ENCODE data around the gene CAMK1. TPM values are rescaled to one million over a fixed set of nuclear protein-coding genes. Genes with fewer than 3 reads are reported as not detected.
A peak's percentile ranks its signal among the peaks of the same experiment; 100 is the strongest.

CAMK1 gene
- total RNA-seq, 4 donors from 2014 or later: 2.9 to 19.6 (median 7.6) TPM

DNA sequence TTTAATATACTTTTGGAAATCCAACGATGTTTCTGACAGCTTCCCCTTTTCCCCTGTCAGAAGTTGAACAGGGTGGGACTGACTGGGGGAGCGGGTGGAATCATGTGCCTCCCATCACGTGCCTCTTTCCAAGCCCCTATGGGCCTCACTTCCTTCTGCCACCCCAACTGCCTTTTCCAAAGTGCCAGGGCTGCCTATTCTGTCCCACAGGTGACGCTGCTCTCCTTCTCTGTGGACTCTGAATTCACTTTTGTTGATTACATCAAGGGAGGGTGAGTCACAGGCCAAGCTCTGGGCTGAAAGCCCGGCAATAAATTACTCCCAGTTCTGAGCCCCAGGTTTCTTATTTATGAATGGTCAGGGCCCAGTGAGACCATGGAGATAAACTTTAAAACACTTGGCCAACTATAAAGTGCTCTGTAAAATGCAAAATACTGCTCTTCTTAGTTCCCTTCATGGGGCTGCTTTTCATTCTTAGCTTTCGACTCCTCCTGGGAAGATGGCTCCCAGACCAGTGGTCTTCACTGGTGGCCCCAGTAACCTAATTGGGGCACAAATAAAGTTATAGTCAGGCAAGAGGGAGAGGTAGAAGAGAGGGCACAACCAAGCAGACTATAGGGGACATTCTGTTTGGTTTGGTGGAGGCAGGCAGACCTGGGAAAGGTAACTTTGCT, 53.8 kb downstream of the CAMK1 start:
- H3K4me3 ChIP-seq: no peak overlapping the region
- WGBS, 2 donors: 15 to 34% methylated on average over 5 of the region's 6 CpGs
- peak overlapping the region in 2 of 4 donors; percentile 44 to 71 for H3K27ac ChIP-seq
- intact Hi-C loops (cut with DNase I): no loop called here
- H3K27me3 ChIP-seq: no peaks in the 10 kb centered on the region
- H3K4me1 ChIP-seq: peaks cover 0 to 14% (median 3%) of the 10 kb centered on the region in 3 donors
- no peak for DNase-seq
- no peaks in the 10 kb centered on the region for H3K9me3 ChIP-seq
- TF ChIP-seq, protein P1, sequence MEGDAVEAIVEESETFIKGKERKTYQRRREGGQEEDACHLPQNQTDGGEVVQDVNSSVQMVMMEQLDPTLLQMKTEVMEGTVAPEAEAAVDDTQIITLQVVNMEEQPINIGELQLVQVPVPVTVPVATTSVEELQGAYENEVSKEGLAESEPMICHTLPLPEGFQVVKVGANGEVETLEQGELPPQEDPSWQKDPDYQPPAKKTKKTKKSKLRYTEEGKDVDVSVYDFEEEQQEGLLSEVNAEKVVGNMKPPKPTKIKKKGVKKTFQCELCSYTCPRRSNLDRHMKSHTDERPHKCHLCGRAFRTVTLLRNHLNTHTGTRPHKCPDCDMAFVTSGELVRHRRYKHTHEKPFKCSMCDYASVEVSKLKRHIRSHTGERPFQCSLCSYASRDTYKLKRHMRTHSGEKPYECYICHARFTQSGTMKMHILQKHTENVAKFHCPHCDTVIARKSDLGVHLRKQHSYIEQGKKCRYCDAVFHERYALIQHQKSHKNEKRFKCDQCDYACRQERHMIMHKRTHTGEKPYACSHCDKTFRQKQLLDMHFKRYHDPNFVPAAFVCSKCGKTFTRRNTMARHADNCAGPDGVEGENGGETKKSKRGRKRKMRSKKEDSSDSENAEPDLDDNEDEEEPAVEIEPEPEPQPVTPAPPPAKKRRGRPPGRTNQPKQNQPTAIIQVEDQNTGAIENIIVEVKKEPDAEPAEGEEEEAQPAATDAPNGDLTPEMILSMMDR (IDR thresholded peaks at IDR 0.05): peak; percentile 32 to 85 (median 68)
- no peak for TF ChIP-seq POLR2A (IDR thresholded peaks at IDR 0.05)
- no peaks in the 10 kb centered on the region for H3K36me3 ChIP-seq

- intact Hi-C loops (cut with DNase I): no loop called here
- TF ChIP-seq POLR2A (IDR thresholded peaks at IDR 0.05): no peak
- TF ChIP-seq, protein P1 (IDR thresholded peaks at IDR 0.05): no peak
- Histone ChIP-seq H3K36me3 (no peaks in the 10 kb centered on the region), H3K27ac (peak overlapping the region in 1 of 4 donors; percentile 44), H3K4me1 (peaks cover 0 to 14% (median 3%) of the 10 kb centered on the region in 3 donors), H3K4me3 (no peak overlapping the region), H3K9me3 (no peaks in the 10 kb centered on the region), H3K27me3 (no peaks in the 10 kb centered on the region)
- DNase-seq: no peak
- WGBS, 2 donors: 23 to 27% methylated on average over 4 of the region's 4 CpGs
Observed at GRCh38 chr3:9715136-9715535, 54.6 kb downstream of the CAMK1 start.

DNA sequence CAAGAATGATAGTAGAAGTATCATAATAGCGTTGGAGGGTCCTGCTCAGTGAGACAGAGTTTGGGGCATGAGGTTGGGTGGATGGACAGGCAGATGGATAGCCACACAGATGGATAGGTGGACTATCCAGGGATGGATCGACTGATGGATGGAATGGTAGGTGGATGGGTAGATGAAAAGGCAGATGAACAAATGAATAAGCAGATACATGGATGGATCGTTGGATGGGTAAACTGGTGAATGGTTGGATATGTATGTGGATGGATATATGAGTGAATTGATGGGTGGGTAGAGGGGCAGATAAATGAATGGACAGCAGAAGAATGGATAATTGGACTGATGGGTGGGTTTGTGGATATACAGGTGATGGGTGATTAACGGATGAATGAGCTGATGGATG, 56.6 kb downstream of the CAMK1 start:
- no peak for DNase-seq
- no peaks in the 10 kb centered on the region for H3K9me3 ChIP-seq
- peaks cover 0 to 14% (median 3%) of the 10 kb centered on the region in 3 donors for H3K4me1 ChIP-seq
- H3K27ac ChIP-seq: no peak overlapping the region
- no peaks in the 10 kb centered on the region for H3K27me3 ChIP-seq
- intact Hi-C loops (cut with DNase I): no loop called here
- H3K36me3 ChIP-seq: no peaks in the 10 kb centered on the region
- TF ChIP-seq, protein P1 (IDR thresholded peaks at IDR 0.05): no peak
- no peak for TF ChIP-seq POLR2A (IDR thresholded peaks at IDR 0.05)
- H3K4me3 ChIP-seq: no peak overlapping the region
- WGBS, 2 donors: 78 to 80% methylated on average over 4 of the region's 4 CpGs

- intact Hi-C loops (cut with DNase I): no loop called here
- Histone ChIP-seq H3K4me1 (peaks cover 0 to 14% (median 3%) of the 10 kb centered on the region in 3 donors), H3K27ac (no peak overlapping the region), H3K36me3 (no peaks in the 10 kb centered on the region), H3K27me3 (no peaks in the 10 kb centered on the region), H3K9me3 (no peaks in the 10 kb centered on the region), H3K4me3 (no peak overlapping the region)
- no peak for DNase-seq
- WGBS, 2 donors: 72 to 88% methylated on average over 2 of the region's 2 CpGs
- TF ChIP-seq, protein P1 (IDR thresholded peaks at IDR 0.05): no peak
- no peak for TF ChIP-seq POLR2A (IDR thresholded peaks at IDR 0.05)
Observed at GRCh38 chr3:9712415-9712814, 57.3 kb downstream of the CAMK1 start.

DNA sequence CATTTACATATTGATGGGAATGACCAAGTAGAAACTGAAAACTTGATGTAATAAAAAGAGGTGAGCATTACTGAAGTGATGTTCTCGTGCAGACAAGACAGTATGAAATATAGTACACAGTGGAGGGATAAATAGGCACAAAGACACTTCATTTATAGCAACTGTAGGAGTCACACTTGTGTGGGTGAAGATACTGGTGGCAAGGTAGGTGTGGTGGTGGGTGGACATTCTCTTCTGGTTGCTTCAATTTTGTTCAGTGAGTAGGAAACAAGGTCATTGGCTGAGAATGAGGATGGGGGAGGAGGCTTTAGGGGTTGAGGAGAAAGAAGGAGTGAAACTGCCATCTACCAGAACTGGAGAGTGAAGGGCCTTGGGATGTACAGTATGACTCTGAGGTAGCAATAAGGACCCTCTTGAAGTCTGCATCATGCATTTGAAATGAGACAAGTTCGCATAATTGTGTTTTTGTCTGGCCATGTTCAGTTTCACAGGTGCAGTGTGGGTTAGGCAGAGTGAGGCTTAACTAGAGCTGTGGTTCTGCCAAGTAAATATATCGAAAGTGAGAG, 59.5 kb downstream of the CAMK1 start:
- H3K27me3 ChIP-seq: peaks cover 0 to 4% (median 0%) of the 10 kb centered on the region in 4 donors
- no peak overlapping the region for H3K4me3 ChIP-seq
- H3K9me3 ChIP-seq: no peaks in the 10 kb centered on the region
- peaks cover 0 to 4% (median 0%) of the 10 kb centered on the region in 3 donors for H3K4me1 ChIP-seq
- DNase-seq: no peak
- H3K27ac ChIP-seq: no peak overlapping the region
- H3K36me3 ChIP-seq: no peaks in the 10 kb centered on the region
- TF ChIP-seq, protein P1 (IDR thresholded peaks at IDR 0.05): no peak
- TF ChIP-seq POLR2A (IDR thresholded peaks at IDR 0.05): no peak
- 68 to 78% methylated on average over 3 of the region's 3 CpGs for WGBS, 2 donors
- intact Hi-C loops (cut with DNase I): no loop called here

Measured in esophagus squamous epithelium (tissue), 5 donors.